Lung (tissue), 12 donors: Measurements from ENCODE around the gene FBXO30. TPM values are rescaled to one million over a fixed set of nuclear protein-coding genes. Genes with fewer than 3 reads are reported as not detected.

Experiments used
- ATAC-seq: fragments of 200-7000 bp; cut with Tn5 transposase; one replicate; pipeline ENCODE4 v1.9.1; 2020; ENCODE audit warnings: moderate number of reproducible peaks; ENCODE audit not compliant: insufficient read depth, low FRiP score
- DNase-seq, 3 donors: peaks; one replicate each; pipeline ENCODE4 v3.0.0-alpha.2; 2013 to 2017
- H3K27ac ChIP-seq, 2 donors: one replicate each; pipeline ENCODE4 v1.5.1; 2013; ENCODE audit warnings: mild to moderate bottlenecking in 2 of 2, moderate library complexity in 2 of 2, control low read depth in 1 of 2, inconsistent platforms in 1 of 2, low read depth in 1 of 2, low read length in 1 of 2
- H3K27me3 ChIP-seq, 3 donors: one replicate each; pipeline ENCODE4 v1.5.1; 2013; ENCODE audit warnings: low read length in 2 of 3; ENCODE audit not compliant: control insufficient read depth in 3 of 3, insufficient read depth in 3 of 3
- H3K36me3 ChIP-seq, 4 donors: one replicate each; pipeline ENCODE4 v1.5.1; 2013; ENCODE audit warnings: low read length in 4 of 4, mild to moderate bottlenecking in 1 of 4, moderate library complexity in 1 of 4; ENCODE audit not compliant: control insufficient read depth in 4 of 4, insufficient read depth in 4 of 4
- H3K4me1 ChIP-seq, 5 donors: one replicate each; pipeline ENCODE4 v1.5.1; 2013; ENCODE audit warnings: low read length in 5 of 5, mild to moderate bottlenecking in 2 of 5, moderate library complexity in 1 of 5; ENCODE audit not compliant: control insufficient read depth in 5 of 5, insufficient read depth in 5 of 5
- H3K4me3 ChIP-seq: one replicate; pipeline ENCODE4 v1.5.1; 2013; ENCODE audit warnings: mild to moderate bottlenecking, control low read depth, moderate library complexity
- H3K9ac ChIP-seq, 2 donors: one replicate each; pipeline ENCODE4 v1.5.1; 2013; ENCODE audit warnings: low read length in 2 of 2, control low read depth in 1 of 2; ENCODE audit not compliant: insufficient read depth in 1 of 2
- H3K9me3 ChIP-seq, 4 donors: one replicate each; pipeline ENCODE4 v1.5.1; 2013; ENCODE audit warnings: low read length in 3 of 4, mild to moderate bottlenecking in 1 of 4, moderate library complexity in 1 of 4; ENCODE audit not compliant: control insufficient read depth in 4 of 4, insufficient read depth in 3 of 4
- CTCF ChIP-seq: IDR thresholded peaks from 2 replicates; pipeline ENCODE4 v1.5.1; 2012; ENCODE audit warnings: mild to moderate bottlenecking; ENCODE audit errors: control extremely low read depth, extremely low read depth
- WGBS, 2 donors: extraction: QIAGEN DNeasy Blood & Tissue Kit; methylation state at CpG; one replicate each; pipeline ENCODE4 v1.1.7; 2013; 5-methylcytosine and 5-hydroxymethylcytosine counted together
- polyA plus RNA-seq, 2 donors: library from polyadenylated mRNA; stranded (reverse); fragments of 200-250 nt; gene quantifications; one replicate each; pipeline ENCODE4 v1.2.1, GENCODE V29; 2013
- total RNA-seq, 2 donors: library from RNA; depleted of rRNA in 1 of 2; stranded (reverse); fragments of >200 nt in 1 of 2; gene quantifications; one replicate each; pipeline ENCODE4 v1.2.1, GENCODE V29; 2014 to 2021
- donor health status: control.
- donor health status: control.
- donor health status: Bipolar disorder and iron deficiency.
- donor health status: healthy.
- donor health status: DM: yes; HTN: yes; CAD: no.

The FBXO30 gene
- total and polyA plus RNA-seq, 4 donors: 3.9 to 16.1 (median 5.6) TPM

GRCh38 chr6:145844933-145845540 is 30.4 kb upstream of the FBXO30 start:
- Histone ChIP-seq H3K9ac (no peak overlapping the region), H3K36me3 (no peaks in the 10 kb centered on the region), H3K4me3 (no peak overlapping the region), H3K4me1 (peaks cover 0 to 8% (median 5%) of the 10 kb centered on the region in 5 donors), H3K9me3 (no peaks in the 10 kb centered on the region), H3K27me3 (no peaks in the 10 kb centered on the region), H3K27ac (no peak overlapping the region)
- DNase-seq: no peak
- no peak for TF ChIP-seq CTCF
- 78 to 90% methylated on average over 4 of the region's 4 CpGs for WGBS, 2 donors
- no peak for ATAC-seq

GRCh38 chr6:145842693-145843546 is 28.3 kb upstream of the FBXO30 start:
- ATAC-seq: no peak
- H3K27me3 ChIP-seq: no peaks in the 10 kb centered on the region
- no peak overlapping the region for H3K27ac ChIP-seq
- H3K4me1 ChIP-seq: peaks cover 0 to 8% (median 5%) of the 10 kb centered on the region in 5 donors
- WGBS, 2 donors: 71 to 80% methylated on average over 3 of the region's 3 CpGs
- TF ChIP-seq CTCF: no peak
- H3K4me3 ChIP-seq: no peak overlapping the region
- no peaks in the 10 kb centered on the region for H3K36me3 ChIP-seq
- H3K9ac ChIP-seq: no peak overlapping the region
- DNase-seq: peak in 2 of 3 donors; percentile 11 to 22
- H3K9me3 ChIP-seq: no peaks in the 10 kb centered on the region

GRCh38 chr6:145841668-145842067 is 27.1 kb upstream of the FBXO30 start:
- DNase-seq: no peak
- no peak overlapping the region for H3K27ac ChIP-seq

More at GRCh38 chr6:145841668-145842067, 27.1 kb upstream of the FBXO30 start:
- 94% methylated on average over 2 of the region's 2 CpGs for WGBS, 2 donors
- ATAC-seq: no peak
- Histone ChIP-seq H3K36me3 (no peaks in the 10 kb centered on the region), H3K4me3 (no peak overlapping the region), H3K9me3 (no peaks in the 10 kb centered on the region), H3K4me1 (peaks cover 0 to 8% (median 5%) of the 10 kb centered on the region in 5 donors), H3K9ac (no peak overlapping the region), H3K27me3 (no peaks in the 10 kb centered on the region)
- no peak for TF ChIP-seq CTCF
